WI38 (cell line): ENCODE results near the gene RETNLB.

Source experiments
- H3K4me3 ChIP-seq: 2 replicates; pipeline ENCODE4 v1.5.1; 2011; ENCODE audit warnings: low read depth, mild to moderate bottlenecking, control low read depth, low read length
- CTCF ChIP-seq: IDR thresholded peaks from 2 replicates; pipeline ENCODE4 v1.5.1; 2012; ENCODE audit warnings: low read depth, mild to moderate bottlenecking, control low read depth, low read length

RETNLB gene

GRCh38 chr3:108728105-108728504 is 29.1 kb downstream of the RETNLB start:
- no peak overlapping the region for H3K4me3 ChIP-seq
- no peak for TF ChIP-seq CTCF

- TF ChIP-seq CTCF = no peak
- H3K4me3 ChIP-seq = no peak overlapping the region
Measured at GRCh38 chr3:108724101-108724500, 33.1 kb downstream of the RETNLB start.

GRCh38 chr3:108722724-108723123 is 34.5 kb downstream of the RETNLB start:
- H3K4me3 ChIP-seq = no peak overlapping the region
- no peak for TF ChIP-seq CTCF

GRCh38 chr3:108719178-108719806 is 37.9 kb downstream of the RETNLB start:
- TF ChIP-seq CTCF = no peak

GRCh38 chr3:108718454-108718853 is 38.8 kb downstream of the RETNLB start:
- no peak for TF ChIP-seq CTCF
- H3K4me3 ChIP-seq = no peak overlapping the region

More at GRCh38 chr3:108719178-108719806, 37.9 kb downstream of the RETNLB start:
- no peak overlapping the region for H3K4me3 ChIP-seq

GRCh38 chr3:108713816-108714215 is 43.4 kb downstream of the RETNLB start:
- no peak overlapping the region for H3K4me3 ChIP-seq
- no peak for TF ChIP-seq CTCF

- H3K4me3 ChIP-seq = no peak overlapping the region
- TF ChIP-seq CTCF = no peak
Measured at GRCh38 chr3:108713009-108713516, 44.1 kb downstream of the RETNLB start.
